IPS-18a (cell line): ENCODE measurements around the gene AK3.

Experiments
- H3K27ac ChIP-seq: one replicate; pipeline ENCODE4 v1.5.1; 2013; ENCODE audit warnings: low read length
- H3K27me3 ChIP-seq: one replicate; pipeline ENCODE4 v1.6.1; 2013; ENCODE audit warnings: mild to moderate bottlenecking, low read length; ENCODE audit not compliant: control insufficient read depth, insufficient read depth
- H3K36me3 ChIP-seq: one replicate; pipeline ENCODE4 v1.6.1; 2013; ENCODE audit warnings: low read depth, low read length; ENCODE audit not compliant: control insufficient read depth
- H3K4me1 ChIP-seq: one replicate; pipeline ENCODE4 v1.6.1; 2013; ENCODE audit warnings: low read depth, low read length; ENCODE audit not compliant: control insufficient read depth
- H3K4me3 ChIP-seq: one replicate; pipeline ENCODE4 v1.5.1; 2013; ENCODE audit warnings: low read length
- H3K9ac ChIP-seq: one replicate; pipeline ENCODE4 v1.6.1; 2013; ENCODE audit warnings: mild to moderate bottlenecking, low read length, moderate library complexity
- H3K9me3 ChIP-seq: one replicate; pipeline ENCODE4 v1.6.1; 2013; ENCODE audit warnings: low read depth, low read length; ENCODE audit not compliant: control insufficient read depth

AK3 gene

GRCh38 chr9:4691795-4692194, 49.2 kb downstream of the AK3 start:
- peaks cover 13% of the 10 kb centered on the region for H3K36me3 ChIP-seq
- H3K27ac ChIP-seq, result no peak overlapping the region
- H3K9me3 ChIP-seq, result no peaks in the 10 kb centered on the region
- H3K27me3 ChIP-seq, result no peaks in the 10 kb centered on the region
- no peak overlapping the region for H3K4me3 ChIP-seq
- H3K9ac ChIP-seq, result no peak overlapping the region
- no peaks in the 10 kb centered on the region for H3K4me1 ChIP-seq

GRCh38 chr9:4690144-4690543, 50.9 kb downstream of the AK3 start:
- H3K9me3 ChIP-seq, result no peaks in the 10 kb centered on the region
- no peak overlapping the region for H3K9ac ChIP-seq
- no peak overlapping the region for H3K27ac ChIP-seq
- no peaks in the 10 kb centered on the region for H3K27me3 ChIP-seq
- H3K4me1 ChIP-seq, result no peaks in the 10 kb centered on the region
- no peak overlapping the region for H3K4me3 ChIP-seq
- peaks cover 25% of the 10 kb centered on the region for H3K36me3 ChIP-seq

GRCh38 chr9:4689687-4690104, 51.3 kb downstream of the AK3 start:
- Histone ChIP-seq H3K4me1 (no peaks in the 10 kb centered on the region), H3K9me3 (no peaks in the 10 kb centered on the region), H3K9ac (no peak overlapping the region), H3K4me3 (no peak overlapping the region), H3K36me3 (peaks cover 30% of the 10 kb centered on the region), H3K27ac (no peak overlapping the region), H3K27me3 (no peaks in the 10 kb centered on the region)

- Histone ChIP-seq H3K27ac (no peak overlapping the region), H3K9me3 (no peaks in the 10 kb centered on the region), H3K9ac (no peak overlapping the region), H3K27me3 (no peaks in the 10 kb centered on the region), H3K36me3 (peaks cover 32% of the 10 kb centered on the region), H3K4me1 (no peaks in the 10 kb centered on the region), H3K4me3 (no peak overlapping the region)
Observed at GRCh38 chr9:4689021-4689420, 52.0 kb downstream of the AK3 start.

- no peak overlapping the region for H3K27ac ChIP-seq
- no peak overlapping the region for H3K9ac ChIP-seq
- H3K4me3 ChIP-seq, result no peak overlapping the region
- no peaks in the 10 kb centered on the region for H3K27me3 ChIP-seq
- H3K9me3 ChIP-seq, result no peaks in the 10 kb centered on the region
- no peaks in the 10 kb centered on the region for H3K4me1 ChIP-seq
- peaks cover 32% of the 10 kb centered on the region for H3K36me3 ChIP-seq
Observed at GRCh38 chr9:4686584-4686983, 54.4 kb downstream of the AK3 start.

- Histone ChIP-seq H3K4me1 (no peaks in the 10 kb centered on the region), H3K27ac (no peak overlapping the region), H3K9ac (no peak overlapping the region), H3K9me3 (no peaks in the 10 kb centered on the region), H3K27me3 (no peaks in the 10 kb centered on the region), H3K36me3 (peaks cover 29% of the 10 kb centered on the region), H3K4me3 (no peak overlapping the region)
Observed at GRCh38 chr9:4686112-4686511, 54.9 kb downstream of the AK3 start.

- H3K4me1 ChIP-seq, result peaks cover 3% of the 10 kb centered on the region
- no peak overlapping the region for H3K27ac ChIP-seq
- H3K27me3 ChIP-seq, result no peaks in the 10 kb centered on the region
- H3K9ac ChIP-seq, result no peak overlapping the region
- no peak overlapping the region for H3K4me3 ChIP-seq
- H3K36me3 ChIP-seq, result peaks cover 21% of the 10 kb centered on the region
- H3K9me3 ChIP-seq, result no peaks in the 10 kb centered on the region
Observed at GRCh38 chr9:4684820-4685219, 56.2 kb downstream of the AK3 start.

GRCh38 chr9:4680750-4681149, 60.3 kb downstream of the AK3 start:
- Histone ChIP-seq H3K9ac (peak overlapping the region; percentile 94), H3K4me1 (peaks cover 16% of the 10 kb centered on the region), H3K27ac (no peak overlapping the region), H3K9me3 (no peaks in the 10 kb centered on the region), H3K27me3 (no peaks in the 10 kb centered on the region), H3K4me3 (peak overlapping the region; percentile 84), H3K36me3 (peaks cover 11% of the 10 kb centered on the region)

GRCh38 chr9:4680173-4680525, 60.9 kb downstream of the AK3 start:
- Histone ChIP-seq H3K4me3 (peak overlapping the region; percentile 84), H3K9me3 (no peaks in the 10 kb centered on the region), H3K4me1 (peaks cover 16% of the 10 kb centered on the region), H3K27ac (no peak overlapping the region), H3K36me3 (peaks cover 7% of the 10 kb centered on the region), H3K27me3 (no peaks in the 10 kb centered on the region), H3K9ac (peak overlapping the region; percentile 94)

GRCh38 chr9:4679268-4680172, 61.5 kb downstream of the AK3 start, which contains the start of gene CDC37L1:
TSS of gene CDC37L1 (plus strand) at chr9:4679569. CDS start at chr9:4679768, 199 bp downstream.
- peak within 1 kb of the TSS; percentile 94 for H3K9ac ChIP-seq
- H3K9me3 ChIP-seq, result no peaks in the 10 kb centered on the region
- H3K36me3 ChIP-seq, result peaks cover under 1% of the 10 kb centered on the region
- peak within 1 kb of the TSS; percentile 92 for H3K27ac ChIP-seq
- no peaks in the 10 kb centered on the region for H3K27me3 ChIP-seq
- H3K4me1 ChIP-seq, result peaks cover 16% of the 10 kb centered on the region
- H3K4me3 ChIP-seq, result peak within 1 kb of the TSS; percentile 84

- no peaks in the 10 kb centered on the region for H3K9me3 ChIP-seq
- H3K27me3 ChIP-seq, result no peaks in the 10 kb centered on the region
- no peaks in the 10 kb centered on the region for H3K36me3 ChIP-seq
- H3K27ac ChIP-seq, result peak overlapping the region; percentile 92
- peaks cover 16% of the 10 kb centered on the region for H3K4me1 ChIP-seq
- peak overlapping the region; percentile 94 for H3K9ac ChIP-seq
- H3K4me3 ChIP-seq, result peak overlapping the region; percentile 84
Observed at GRCh38 chr9:4678679-4679267, 62.2 kb downstream of the AK3 start.
